ENCODE results near the gene LILRB4. TPM values are rescaled to one million over a fixed set of nuclear protein-coding genes. Genes with fewer than 3 reads are reported as not detected.

The LILRB4 gene
- total RNA-seq, 1 experiment from 2014 or later: not detected

DNA sequence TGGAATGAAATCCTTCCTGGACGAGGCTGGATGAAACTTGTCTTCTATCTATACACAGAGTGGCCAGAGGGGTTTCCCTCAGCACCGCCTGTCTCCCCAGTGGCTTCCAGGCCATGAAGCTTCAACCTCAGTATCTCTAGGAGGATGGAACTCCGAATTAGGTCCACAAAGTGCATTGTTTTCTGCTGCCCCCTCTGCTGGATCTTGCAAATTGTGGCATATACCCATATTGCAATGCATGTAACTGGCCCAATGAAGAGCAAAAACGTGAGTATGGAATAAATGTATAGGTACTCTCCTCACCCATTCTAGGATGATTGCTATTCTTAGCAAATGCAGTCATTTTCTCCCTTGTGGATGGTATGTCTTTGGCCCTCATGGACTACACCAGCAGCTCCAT, 14.7 kb upstream of the LILRB4 start:
- Histone ChIP-seq H4K20me1 (ENCODE audit: insufficient read depth) (no peaks in the 10 kb centered on the region), H3K27me3 (ENCODE audit: insufficient read depth, low read length) (peaks cover 16% of the 10 kb centered on the region), H3K9me2 (ENCODE audit: insufficient read depth) (no peaks in the 10 kb centered on the region), H3K36me3 (ENCODE audit: control insufficient read depth in 1 of 2, insufficient read depth in 2 of 2, low read length in 2 of 2) (no peaks in the 10 kb centered on the region), H3K4me1 (ENCODE audit: control insufficient read depth in 1 of 2, insufficient read depth in 2 of 2, low read length in 2 of 2) (no peaks in the 10 kb centered on the region), H3K4me3 (replicated peaks in 1 of 2; ENCODE audit: low read depth in 1 of 2, low read length in 2 of 2) (no peak overlapping the region), H3K27ac (ENCODE audit: low read depth, low read length) (no peak overlapping the region), H3K79me2 (ENCODE audit: insufficient read depth, low read length) (no peaks in the 10 kb centered on the region), H3K4me2 (ENCODE audit: low read length) (no peak overlapping the region), H3K9ac (ENCODE audit: low read length) (no peak overlapping the region), H3K9me3 (ENCODE audit: control insufficient read depth in 1 of 2, insufficient read depth in 1 of 2, low read depth in 1 of 2, low read length in 2 of 2) (no peaks in the 10 kb centered on the region), H2AFZ (ENCODE audit: low read depth, low read length, poor library complexity, severe bottlenecking) (no peak overlapping the region)
- RAD21 ChIA-PET (ENCODE audit: low non-redundant PET in 1 of 2, low total read pairs in 2 of 2, uncharacterized antibody in 2 of 2, unreplicated experiment in 2 of 2): no interaction called here
- no peak for ATAC-seq
- TF ChIP-seq, protein P1, sequence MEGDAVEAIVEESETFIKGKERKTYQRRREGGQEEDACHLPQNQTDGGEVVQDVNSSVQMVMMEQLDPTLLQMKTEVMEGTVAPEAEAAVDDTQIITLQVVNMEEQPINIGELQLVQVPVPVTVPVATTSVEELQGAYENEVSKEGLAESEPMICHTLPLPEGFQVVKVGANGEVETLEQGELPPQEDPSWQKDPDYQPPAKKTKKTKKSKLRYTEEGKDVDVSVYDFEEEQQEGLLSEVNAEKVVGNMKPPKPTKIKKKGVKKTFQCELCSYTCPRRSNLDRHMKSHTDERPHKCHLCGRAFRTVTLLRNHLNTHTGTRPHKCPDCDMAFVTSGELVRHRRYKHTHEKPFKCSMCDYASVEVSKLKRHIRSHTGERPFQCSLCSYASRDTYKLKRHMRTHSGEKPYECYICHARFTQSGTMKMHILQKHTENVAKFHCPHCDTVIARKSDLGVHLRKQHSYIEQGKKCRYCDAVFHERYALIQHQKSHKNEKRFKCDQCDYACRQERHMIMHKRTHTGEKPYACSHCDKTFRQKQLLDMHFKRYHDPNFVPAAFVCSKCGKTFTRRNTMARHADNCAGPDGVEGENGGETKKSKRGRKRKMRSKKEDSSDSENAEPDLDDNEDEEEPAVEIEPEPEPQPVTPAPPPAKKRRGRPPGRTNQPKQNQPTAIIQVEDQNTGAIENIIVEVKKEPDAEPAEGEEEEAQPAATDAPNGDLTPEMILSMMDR (IDR thresholded peaks at IDR 0.05 in 2 of 3, conservative IDR thresholded peaks at IDR 0.05 in 1 of 3; ENCODE audit: borderline replicate concordance in 1 of 3, insufficient read depth in 1 of 3, low read depth in 2 of 3, low read length in 2 of 3): peak in 1 of 3 experiments; percentile 4; a peak in 1 of 6 replicates
- TF ChIP-seq EGR1 (IDR thresholded peaks at IDR 0.05; ENCODE audit: low read depth): no peak
- POLR2A ChIA-PET: no interaction called here
- no TSS peak for BruUV-seq (replicated peaks)
- no peak for DNase-seq (ENCODE audit: low read depth, low spot score)
- intact Hi-C loops (cut with micrococcal nuclease): no loop called here
- CTCF ChIA-PET: interaction anchor here (1.2 kb wide), 1 partner anchor 26 kb away, joined by 3 read pairs; no protein-coding TSS in a partner anchor

DNA sequence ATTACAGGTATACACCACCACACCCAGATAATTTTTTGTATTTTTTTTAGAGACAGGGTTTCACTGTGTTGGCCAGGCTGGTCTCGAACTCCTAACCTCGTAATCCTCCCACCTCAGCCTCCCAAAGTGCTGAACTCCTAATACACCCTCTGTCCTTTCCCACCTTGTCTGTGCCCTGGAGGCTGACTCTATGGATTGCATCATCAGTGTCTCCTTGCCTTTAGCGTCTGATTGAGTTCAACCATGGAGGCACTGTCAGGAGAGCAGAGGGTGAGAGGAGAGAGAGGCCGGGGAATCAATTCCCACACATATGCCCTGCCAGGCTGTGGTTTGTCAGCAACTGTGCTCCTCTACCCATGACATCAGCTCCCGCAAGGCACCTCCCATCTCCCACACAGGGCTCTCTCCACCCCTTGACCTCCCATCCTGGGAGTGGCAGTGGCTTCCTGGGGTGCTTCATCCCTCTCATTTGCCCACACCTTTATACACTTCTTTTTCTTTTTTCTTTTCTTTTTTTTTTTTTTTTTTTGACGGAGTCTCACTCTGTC, 12.6 kb upstream of the LILRB4 start:
- TF ChIP-seq, protein P2, sequence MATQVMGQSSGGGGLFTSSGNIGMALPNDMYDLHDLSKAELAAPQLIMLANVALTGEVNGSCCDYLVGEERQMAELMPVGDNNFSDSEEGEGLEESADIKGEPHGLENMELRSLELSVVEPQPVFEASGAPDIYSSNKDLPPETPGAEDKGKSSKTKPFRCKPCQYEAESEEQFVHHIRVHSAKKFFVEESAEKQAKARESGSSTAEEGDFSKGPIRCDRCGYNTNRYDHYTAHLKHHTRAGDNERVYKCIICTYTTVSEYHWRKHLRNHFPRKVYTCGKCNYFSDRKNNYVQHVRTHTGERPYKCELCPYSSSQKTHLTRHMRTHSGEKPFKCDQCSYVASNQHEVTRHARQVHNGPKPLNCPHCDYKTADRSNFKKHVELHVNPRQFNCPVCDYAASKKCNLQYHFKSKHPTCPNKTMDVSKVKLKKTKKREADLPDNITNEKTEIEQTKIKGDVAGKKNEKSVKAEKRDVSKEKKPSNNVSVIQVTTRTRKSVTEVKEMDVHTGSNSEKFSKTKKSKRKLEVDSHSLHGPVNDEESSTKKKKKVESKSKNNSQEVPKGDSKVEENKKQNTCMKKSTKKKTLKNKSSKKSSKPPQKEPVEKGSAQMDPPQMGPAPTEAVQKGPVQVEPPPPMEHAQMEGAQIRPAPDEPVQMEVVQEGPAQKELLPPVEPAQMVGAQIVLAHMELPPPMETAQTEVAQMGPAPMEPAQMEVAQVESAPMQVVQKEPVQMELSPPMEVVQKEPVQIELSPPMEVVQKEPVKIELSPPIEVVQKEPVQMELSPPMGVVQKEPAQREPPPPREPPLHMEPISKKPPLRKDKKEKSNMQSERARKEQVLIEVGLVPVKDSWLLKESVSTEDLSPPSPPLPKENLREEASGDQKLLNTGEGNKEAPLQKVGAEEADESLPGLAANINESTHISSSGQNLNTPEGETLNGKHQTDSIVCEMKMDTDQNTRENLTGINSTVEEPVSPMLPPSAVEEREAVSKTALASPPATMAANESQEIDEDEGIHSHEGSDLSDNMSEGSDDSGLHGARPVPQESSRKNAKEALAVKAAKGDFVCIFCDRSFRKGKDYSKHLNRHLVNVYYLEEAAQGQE (IDR thresholded peaks at IDR 0.05; ENCODE audit: low read depth): no peak
- TF ChIP-seq FOSL1 (IDR thresholded peaks at IDR 0.05; ENCODE audit: low read depth): no peak
- Histone ChIP-seq H3K4me2 (ENCODE audit: low read length) (no peak overlapping the region), H3K9me3 (ENCODE audit: control insufficient read depth in 1 of 2, insufficient read depth in 1 of 2, low read depth in 1 of 2, low read length in 2 of 2) (no peaks in the 10 kb centered on the region), H3K27me3 (ENCODE audit: insufficient read depth, low read length) (peaks cover 13% of the 10 kb centered on the region), H2AFZ (ENCODE audit: low read depth, low read length, poor library complexity, severe bottlenecking) (no peak overlapping the region), H4K20me1 (ENCODE audit: insufficient read depth) (no peaks in the 10 kb centered on the region), H3K79me2 (ENCODE audit: insufficient read depth, low read length) (no peaks in the 10 kb centered on the region), H3K9me2 (ENCODE audit: insufficient read depth) (no peaks in the 10 kb centered on the region), H3K4me1 (ENCODE audit: control insufficient read depth in 1 of 2, insufficient read depth in 2 of 2, low read length in 2 of 2) (no peaks in the 10 kb centered on the region), H3K27ac (ENCODE audit: low read depth, low read length) (no peak overlapping the region), H3K9ac (ENCODE audit: low read length) (no peak overlapping the region), H3K4me3 (replicated peaks in 1 of 2; ENCODE audit: low read depth in 1 of 2, low read length in 2 of 2) (no peak overlapping the region), H3K36me3 (ENCODE audit: control insufficient read depth in 1 of 2, insufficient read depth in 2 of 2, low read length in 2 of 2) (no peaks in the 10 kb centered on the region)
- no peak for DNase-seq (ENCODE audit: low read depth, low spot score)
- ATAC-seq: peak; percentile 42; the same call in 1 of the 2 replicates
- CTCF ChIA-PET: no interaction called here
- intact Hi-C loops (cut with micrococcal nuclease): loop anchor here (10.0 kb wide), 1 partner anchor 985 kb away; no protein-coding TSS in a partner anchor
- no TSS peak for BruUV-seq (replicated peaks)
- RAD21 ChIA-PET (ENCODE audit: low non-redundant PET in 1 of 2, low total read pairs in 2 of 2, uncharacterized antibody in 2 of 2, unreplicated experiment in 2 of 2): no interaction called here
- POLR2A ChIA-PET: no interaction called here

All from HCT116 (cell line).